CD14-positive monocyte (primary cell): ENCODE data around the gene BTBD7. TPM values are rescaled to one million over a fixed set of nuclear protein-coding genes. Genes with fewer than 3 reads are reported as not detected.

Experiments used
- DNase-seq, 3 donors: peaks; one replicate each; pipeline ENCODE4 v3.0.0-alpha.2; 2011 to 2022
- H2AFZ ChIP-seq: 2 replicates; pipeline ENCODE4 v1.6.0; 2012; ENCODE audit warnings: mild to moderate bottlenecking, low read depth, low read length, inconsistent platforms; ENCODE audit not compliant: insufficient read depth, poor library complexity, severe bottlenecking
- H3K27ac ChIP-seq, 2 donors: 1 replicate in 1 of 2; 2 replicates in 1 of 2; pipeline ENCODE4 v1.5.1; 2012 to 2013; ENCODE audit warnings: low read length in 2 of 2, control low read depth in 1 of 2, inconsistent platforms in 1 of 2, low read depth in 1 of 2, mild to moderate bottlenecking in 1 of 2
- H3K27me3 ChIP-seq, 2 donors: one replicate each; pipeline versions ENCODE4 v1.6.0 to v1.6.1; 2011 to 2013; ENCODE audit warnings: low read length in 2 of 2; ENCODE audit not compliant: control insufficient read depth in 2 of 2, insufficient read depth in 2 of 2
- H3K36me3 ChIP-seq, 2 donors: replicated peaks in 1 of 2; 1 replicate in 1 of 2; 2 replicates in 1 of 2; pipeline versions ENCODE4 v1.5.1 to v1.6.1; 2012 to 2013; ENCODE audit warnings: low read length in 2 of 2, control low read depth in 1 of 2, inconsistent platforms in 1 of 2, mild to moderate bottlenecking in 1 of 2; ENCODE audit not compliant: insufficient read depth in 2 of 2, control insufficient read depth in 1 of 2
- H3K4me1 ChIP-seq, 2 donors: 1 replicate in 1 of 2; 2 replicates in 1 of 2; pipeline versions ENCODE4 v1.5.1 to v1.6.1; 2012 to 2013; ENCODE audit warnings: low read length in 2 of 2, control low read depth in 1 of 2, inconsistent platforms in 1 of 2, mild to moderate bottlenecking in 1 of 2, moderate library complexity in 1 of 2; ENCODE audit not compliant: insufficient read depth in 2 of 2, control insufficient read depth in 1 of 2
- H3K4me2 ChIP-seq: replicated peaks from 2 replicates; pipeline ENCODE3; 2012; ENCODE audit warnings: low read length, moderate library complexity, mild to moderate bottlenecking; ENCODE audit not compliant: poor library complexity, severe bottlenecking; ENCODE audit errors: extremely low read depth
- H3K4me3 ChIP-seq, 3 experiments: fragments of 200-600 bp in 1 of 3; sonication (generic) in 1 of 3; replicated peaks in 1 of 3; 1 replicate in 2 of 3; 2 replicates in 1 of 3; pipeline ENCODE4 v1.5.1; 2011 to 2013; ENCODE audit warnings: low read length in 3 of 3, mild to moderate bottlenecking in 3 of 3, control low read depth in 2 of 3, low read depth in 2 of 3, inconsistent platforms in 1 of 3, moderate library complexity in 1 of 3
- H3K79me2 ChIP-seq: 2 replicates; pipeline ENCODE4 v1.6.0; 2012; ENCODE audit warnings: mild to moderate bottlenecking, control low read depth, inconsistent platforms, low read length, moderate library complexity; ENCODE audit not compliant: insufficient read depth
- H3K9ac ChIP-seq: 2 replicates; pipeline ENCODE4 v1.6.0; 2017; ENCODE audit warnings: low read length, mild to moderate bottlenecking; ENCODE audit not compliant: insufficient read depth, poor library complexity, severe bottlenecking
- H3K9me3 ChIP-seq, 2 donors: replicated peaks in 1 of 2; 1 replicate in 1 of 2; 2 replicates in 1 of 2; pipeline versions ENCODE4 v1.5.1 to v1.6.1; 2012 to 2013; ENCODE audit warnings: low read length in 2 of 2, control low read depth in 1 of 2; ENCODE audit not compliant: control insufficient read depth in 1 of 2, insufficient read depth in 1 of 2
- H4K20me1 ChIP-seq: 2 replicates; pipeline ENCODE4 v1.6.0; 2012; ENCODE audit warnings: mild to moderate bottlenecking, low read length, control low read depth, moderate library complexity; ENCODE audit not compliant: insufficient read depth
- H3K27ac Mint-ChIP-seq, 7 donors: one replicate each; pipeline ENCODE4 v1.8.0; 2020; ENCODE audit warnings: mild to moderate bottlenecking in 7 of 7, mixed read lengths in 7 of 7, moderate library complexity in 6 of 7, inconsistent platforms in 2 of 7
- H3K27me3 Mint-ChIP-seq, 3 donors: one replicate each; pipeline ENCODE4 v1.8.0; 2021 to 2022; ENCODE audit warnings: low read depth in 3 of 3, mild to moderate bottlenecking in 3 of 3, mixed read lengths in 3 of 3, moderate library complexity in 3 of 3, inconsistent platforms in 1 of 3
- H3K36me3 Mint-ChIP-seq, 2 donors: one replicate each; pipeline ENCODE4 v1.8.0; 2020; ENCODE audit warnings: mixed read lengths in 2 of 2, inconsistent platforms in 1 of 2, mild to moderate bottlenecking in 1 of 2
- H3K4me1 Mint-ChIP-seq: one replicate; pipeline ENCODE4 v1.8.0; 2020; ENCODE audit warnings: mild to moderate bottlenecking, mixed read lengths
- H3K4me3 Mint-ChIP-seq, 2 donors: one replicate each; pipeline ENCODE4 v1.8.0; 2020; ENCODE audit warnings: mild to moderate bottlenecking in 2 of 2, mixed read lengths in 2 of 2, moderate library complexity in 1 of 2
- H3K9me3 Mint-ChIP-seq, 7 donors: one replicate each; pipeline ENCODE4 v1.8.0; 2020 to 2022; ENCODE audit warnings: mixed read lengths in 7 of 7, mild to moderate bottlenecking in 6 of 7, moderate library complexity in 6 of 7, inconsistent platforms in 2 of 7
- CTCF ChIP-seq: fragments of 200-600 bp; IDR thresholded peaks from one replicate; pipeline ENCODE4 v1.8.0; 2022; ENCODE audit warnings: antibody characterized with exemption, mild to moderate bottlenecking
- WGBS: methylation state at CpG from one replicate; pipeline ENCODE4 v1.1.5; 2013; ENCODE audit warnings: missing lambda C conversion rate; ENCODE audit not compliant: insufficient coverage; 5-methylcytosine and 5-hydroxymethylcytosine counted together
- intact Hi-C, 2 donors: fragments of 100-400 bp; cut with micrococcal nuclease; formaldehyde crosslinking; loops; one replicate each; pipeline versions ENCODE4 v1.15.0 to v1.15.1; 2023
- polyA plus RNA-seq, 3 donors: library from polyadenylated mRNA; depleted of rRNA in 1 of 3; unstranded in 2 of 3; stranded (reverse) in 1 of 3; fragments of 300-500 nt in 2 of 3; fragments of >200 nt in 1 of 3; fragmentation: Illumina TruSeq in 2 of 3; gene quantifications; 1 replicate in 2 of 3; 2 replicates in 1 of 3; pipeline ENCODE4 v1.2.3, GENCODE V29; 2012 to 2021

Gene BTBD7
- polyA plus RNA-seq, 3 donors: 8.3 to 8.6 (median 8.5) TPM

GRCh38 chr14:93263416-93263815 lies 69.4 kb downstream of the BTBD7 start:
- Histone ChIP-seq H3K9me3 (no peaks in the 10 kb centered on the region), H2AFZ (no peak overlapping the region), H3K27me3 (no peaks in the 10 kb centered on the region), H3K27ac (no peak overlapping the region), H3K4me1 (no peaks in the 10 kb centered on the region), H4K20me1 (peaks cover 40% of the 10 kb centered on the region), H3K9ac (no peak overlapping the region), H3K4me3 (no peak overlapping the region), H3K79me2 (peaks cover 9% of the 10 kb centered on the region), H3K36me3 (peaks cover 36 to 58% of the 10 kb centered on the region in 2 donors), H3K4me2 (no peak overlapping the region)
- intact Hi-C loops: no loop called here
- Mint-ChIP-seq H3K36me3 (peaks cover 40 to 60% of the 10 kb centered on the region in 2 donors), H3K4me1 (no peaks in the 10 kb centered on the region), H3K27me3 (no peaks in the 10 kb centered on the region), H3K27ac (no peak overlapping the region), H3K9me3 (no peaks in the 10 kb centered on the region), H3K4me3 (no peak overlapping the region)
- WGBS: 100% methylated on average over 1 of the region's 1 CpG
- no peak for DNase-seq
- no peak for TF ChIP-seq CTCF

GRCh38 chr14:93262446-93262845 lies 70.4 kb downstream of the BTBD7 start:
- Mint-ChIP-seq H3K9me3 (no peaks in the 10 kb centered on the region), H3K36me3 (peaks cover 41 to 62% of the 10 kb centered on the region in 2 donors), H3K4me3 (no peak overlapping the region), H3K27me3 (no peaks in the 10 kb centered on the region), H3K4me1 (no peaks in the 10 kb centered on the region), H3K27ac (peak overlapping the region in 1 of 7 donors; percentile 30)
- Histone ChIP-seq H3K9me3 (no peaks in the 10 kb centered on the region), H3K9ac (no peak overlapping the region), H3K4me3 (no peak overlapping the region), H3K4me1 (no peaks in the 10 kb centered on the region), H3K27me3 (no peaks in the 10 kb centered on the region), H3K27ac (no peak overlapping the region), H2AFZ (no peak overlapping the region), H3K79me2 (peaks cover 1% of the 10 kb centered on the region), H3K4me2 (no peak overlapping the region), H4K20me1 (peaks cover 32% of the 10 kb centered on the region), H3K36me3 (peaks cover 36 to 63% of the 10 kb centered on the region in 2 donors)
- intact Hi-C loops: no loop called here
- no CpG with 5 or more reads among the region's 2 CpGs for WGBS
- no peak for DNase-seq
- no peak for TF ChIP-seq CTCF
